ENCODE measurements around the gene FRMPD4.

Gene FRMPD4

GRCh38 chrX:12210971-12211370 is 72.7 kb downstream of the FRMPD4 start:
- DNase-seq (ENCODE audit: low read depth) = peak; percentile 70

DNA sequence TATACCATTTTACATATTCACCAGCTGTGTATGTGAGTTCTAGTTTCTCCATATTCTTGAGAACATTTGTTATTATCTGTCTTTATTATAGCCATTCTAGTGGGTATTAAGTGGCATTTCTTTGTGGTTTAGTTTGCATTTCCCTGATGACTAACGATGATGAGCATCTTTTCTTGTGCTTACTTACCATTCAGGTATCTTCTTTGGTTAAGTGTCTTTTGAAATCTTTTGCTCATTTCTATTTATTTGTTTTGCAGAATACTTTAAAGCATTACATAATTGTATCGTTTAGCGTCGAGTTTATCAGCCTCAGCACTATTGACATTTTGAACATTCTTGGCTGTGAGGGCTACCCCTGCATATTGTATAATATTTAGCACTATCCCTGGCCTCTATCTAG is 85.4 kb downstream of the FRMPD4 start:
- peak; percentile 81 for DNase-seq (ENCODE audit: low read depth)

DNA sequence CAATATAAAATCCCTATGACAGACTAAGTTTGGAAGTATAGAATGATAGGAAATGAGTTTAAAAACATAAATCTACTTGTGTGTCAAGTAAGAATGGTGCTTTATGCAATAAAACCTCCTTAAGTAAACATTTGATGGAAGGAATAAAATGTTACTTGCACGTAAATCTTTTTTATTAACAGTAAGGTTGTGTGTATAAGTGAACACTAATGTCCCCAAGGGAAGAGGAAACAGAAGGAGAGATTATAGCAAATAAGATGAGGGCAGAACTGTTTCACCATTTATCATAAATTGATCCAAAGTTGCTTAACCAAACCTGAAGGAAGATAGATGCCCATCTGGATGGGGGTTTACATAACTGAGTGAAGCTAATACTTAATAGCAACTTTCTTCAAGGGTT is 86.8 kb downstream of the FRMPD4 start:
- DNase-seq (ENCODE audit: low read depth) = no peak

DNA sequence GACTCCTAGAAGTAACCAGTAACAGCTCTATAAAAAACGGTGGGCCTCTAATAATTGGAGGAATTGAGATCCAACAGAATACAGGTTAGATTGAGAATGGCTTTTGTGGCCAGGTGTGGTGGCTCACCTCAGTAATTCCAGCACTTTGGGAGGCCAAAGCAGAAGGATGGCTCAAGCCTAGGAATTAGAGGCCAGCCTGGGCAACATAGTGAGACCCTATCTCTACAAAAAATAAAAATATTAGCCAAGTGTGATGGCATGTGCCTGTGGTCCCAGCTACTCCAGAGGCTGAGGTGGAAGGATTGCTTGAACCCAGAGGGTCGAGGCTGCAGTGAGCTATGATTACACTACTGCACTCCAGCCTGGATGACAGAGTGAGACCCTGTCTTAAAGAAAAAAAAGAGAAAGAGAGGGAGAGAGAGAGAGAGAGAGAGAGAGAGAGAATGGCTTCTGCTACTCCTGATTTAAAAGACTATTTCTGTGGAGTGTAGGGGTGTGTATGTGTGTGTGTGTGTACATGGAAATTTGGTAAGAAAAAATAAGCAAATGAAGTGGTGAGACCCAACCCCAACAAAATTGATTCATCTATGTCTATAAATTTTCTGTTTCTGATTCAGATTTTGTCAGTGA is 89.3 kb downstream of the FRMPD4 start:
- DNase-seq (ENCODE audit: low read depth) = no peak

DNA sequence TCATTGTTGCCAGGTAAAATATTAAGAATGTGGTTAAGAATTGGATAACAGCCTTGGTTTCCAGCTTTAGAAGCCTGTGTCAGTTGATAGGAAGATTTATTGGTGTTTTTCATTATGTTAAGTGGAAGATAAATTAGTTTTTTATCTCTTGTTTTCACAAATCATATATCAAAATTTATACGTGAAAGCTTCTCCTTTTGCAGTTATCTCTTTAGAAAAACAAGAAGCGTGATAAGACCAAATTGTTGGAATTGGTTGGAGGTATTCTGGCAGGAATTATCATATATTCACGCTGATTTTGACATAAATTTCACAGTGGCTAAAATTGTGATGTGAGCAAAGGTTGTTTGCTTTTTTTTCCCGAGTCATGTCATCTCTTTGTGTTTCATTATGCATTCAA is 90.6 kb downstream of the FRMPD4 start:
- DNase-seq (ENCODE audit: low read depth) = no peak

- DNase-seq (ENCODE audit: low read depth) = no peak
Measured at GRCh38 chrX:12229986-12230385, 91.7 kb downstream of the FRMPD4 start.

DNA sequence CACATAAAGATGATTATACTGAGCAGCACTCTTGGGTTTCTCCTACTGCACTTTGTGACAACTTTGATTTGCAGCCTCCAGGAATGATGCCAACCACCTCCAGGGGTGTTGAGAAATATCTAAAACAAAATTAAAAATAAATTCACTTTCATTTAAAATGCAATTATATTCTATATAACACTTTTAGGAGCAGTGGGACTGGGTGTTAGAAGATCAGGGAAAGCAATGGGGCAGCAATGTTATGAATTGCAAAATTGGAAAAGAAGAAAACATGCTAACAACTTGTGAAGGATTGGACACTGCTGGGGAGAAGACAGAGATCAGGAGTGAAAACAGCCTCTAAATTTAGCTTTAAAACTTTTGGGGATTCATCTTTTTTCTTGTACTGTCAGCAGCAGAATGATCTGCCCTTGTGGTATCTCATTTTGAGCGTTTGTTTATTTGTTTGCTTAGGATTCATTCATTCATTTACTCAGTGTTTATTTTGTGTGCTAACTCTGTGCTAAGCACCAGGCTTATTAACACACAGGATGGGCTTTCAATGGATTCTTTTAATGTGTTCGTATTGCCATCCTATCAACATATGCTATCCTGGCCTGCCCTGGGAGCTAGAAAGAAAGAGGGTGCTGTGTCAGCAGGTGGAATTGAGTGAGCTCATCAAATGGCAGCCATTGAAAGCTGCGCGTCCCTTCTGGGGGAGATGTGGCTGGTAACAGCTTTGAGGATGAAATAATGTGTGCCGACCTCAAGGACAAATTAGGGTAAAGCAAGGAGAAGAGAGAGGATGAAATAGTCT is 96.5 kb downstream of the FRMPD4 start:
- DNase-seq (ENCODE audit: low read depth) = no peak

- no peak for DNase-seq (ENCODE audit: low read depth)
Measured at GRCh38 chrX:12236156-12236555, 97.9 kb downstream of the FRMPD4 start.

DNA sequence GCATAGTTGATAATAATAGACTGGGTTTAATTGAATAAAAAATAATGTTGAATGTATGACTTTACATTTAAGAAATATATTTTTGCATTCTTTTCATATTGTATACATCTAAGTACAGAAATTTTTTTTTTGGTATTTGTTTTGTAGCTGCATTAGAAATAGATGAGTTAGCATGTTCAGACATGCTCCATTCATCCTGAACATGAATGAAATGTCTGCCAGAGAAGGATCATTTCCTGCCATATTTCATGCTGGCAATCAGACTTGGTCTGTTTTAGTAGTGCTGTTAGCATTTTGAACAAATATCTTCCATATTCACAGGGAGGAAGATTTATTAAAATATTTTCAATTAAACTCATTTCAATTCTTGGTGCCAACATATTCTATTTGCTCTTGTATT is 98.9 kb downstream of the FRMPD4 start:
- no peak for DNase-seq (ENCODE audit: low read depth)

DNA sequence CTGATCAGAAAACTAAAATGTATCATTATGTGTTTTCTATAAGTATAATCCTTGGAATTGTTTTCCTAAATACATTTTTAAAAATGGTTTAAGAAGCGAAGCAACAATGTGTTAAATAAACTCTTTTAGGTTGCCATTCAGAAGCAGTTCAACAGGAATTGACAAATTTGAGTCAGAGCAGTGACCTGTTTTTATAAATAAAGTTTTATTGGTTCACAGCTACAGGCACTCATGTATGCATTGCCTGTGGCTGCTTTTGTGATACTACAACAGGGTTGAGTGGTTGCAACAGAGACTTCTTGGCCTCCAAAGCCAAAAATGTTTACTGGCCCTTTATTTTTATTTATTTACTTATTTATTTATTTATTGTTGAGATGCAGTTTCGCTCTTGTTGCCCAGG is 99.5 kb downstream of the FRMPD4 start:
- no peak for DNase-seq (ENCODE audit: low read depth)

- no peak for DNase-seq (ENCODE audit: low read depth)
Measured at GRCh38 chrX:12239356-12240082, 101.2 kb downstream of the FRMPD4 start.

- DNase-seq (ENCODE audit: low read depth) = no peak
Measured at GRCh38 chrX:12240491-12240890, 102.2 kb downstream of the FRMPD4 start.

DNA sequence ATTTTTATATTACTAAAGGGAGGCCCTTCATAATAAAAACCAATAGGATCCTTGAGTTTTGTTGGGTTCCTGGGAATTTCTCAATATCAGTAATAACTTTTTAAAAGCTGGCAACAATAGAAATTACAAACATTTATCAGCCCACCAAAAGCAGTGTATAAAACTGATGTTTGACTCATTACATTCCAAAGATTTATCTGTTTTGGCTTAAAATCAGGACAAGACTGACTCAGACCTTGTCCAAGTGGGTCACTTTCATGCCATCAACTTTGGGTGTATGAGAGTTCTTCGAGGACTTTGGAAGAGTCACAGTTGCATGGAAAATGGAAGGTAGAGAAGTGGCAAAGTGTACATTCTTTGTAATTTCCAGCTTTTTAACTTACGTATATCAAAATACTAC is 102.8 kb downstream of the FRMPD4 start:
- peak; percentile 45 for DNase-seq (ENCODE audit: low read depth)

GRCh38 chrX:12245650-12246645 is 107.7 kb downstream of the FRMPD4 start:
- DNase-seq (ENCODE audit: low read depth) = peak; percentile 75

DNA sequence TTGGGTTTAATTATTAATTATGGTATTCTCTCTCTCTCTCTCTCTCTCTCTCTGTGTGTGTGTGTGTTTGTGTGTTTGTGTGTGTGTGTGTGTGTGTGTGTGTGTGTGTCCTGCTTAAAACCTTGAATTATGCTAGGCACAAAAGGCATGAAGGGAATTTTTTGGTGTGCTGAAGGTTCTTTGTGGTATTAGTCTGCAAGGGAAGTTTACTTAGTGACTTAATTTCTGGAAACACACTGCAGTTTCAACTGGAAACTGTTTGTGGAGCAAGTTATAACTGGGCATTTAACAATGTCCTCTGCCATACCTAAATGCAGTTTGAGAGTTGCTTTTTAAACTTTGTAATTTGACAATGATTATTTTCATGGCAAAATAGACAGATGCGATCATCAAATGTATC is 111.7 kb downstream of the FRMPD4 start:
- no peak for DNase-seq (ENCODE audit: low read depth)

- DNase-seq (ENCODE audit: low read depth) = peak; percentile 54
Measured at GRCh38 chrX:12263211-12263610, 124.9 kb downstream of the FRMPD4 start.

DNA sequence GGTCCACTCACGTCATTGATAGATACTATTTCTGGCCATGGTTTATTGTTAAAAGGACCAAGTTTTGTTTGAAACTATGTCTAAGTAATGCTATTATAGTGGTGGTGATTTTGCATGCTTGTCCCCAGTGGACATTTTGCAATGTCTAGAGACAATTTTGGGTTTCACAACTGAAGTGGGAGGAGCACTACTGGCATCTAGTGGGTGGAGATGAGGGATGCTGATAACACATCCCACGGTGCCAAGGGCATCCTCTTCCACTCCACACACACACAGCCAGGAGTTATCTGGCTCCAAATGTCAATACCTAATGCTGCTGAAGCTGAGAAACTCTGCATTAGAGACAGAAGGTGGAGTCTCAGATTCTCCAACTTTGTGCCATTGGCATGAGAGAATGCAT is 131.2 kb downstream of the FRMPD4 start:
- DNase-seq (ENCODE audit: low read depth) = peak; percentile 15

DNA sequence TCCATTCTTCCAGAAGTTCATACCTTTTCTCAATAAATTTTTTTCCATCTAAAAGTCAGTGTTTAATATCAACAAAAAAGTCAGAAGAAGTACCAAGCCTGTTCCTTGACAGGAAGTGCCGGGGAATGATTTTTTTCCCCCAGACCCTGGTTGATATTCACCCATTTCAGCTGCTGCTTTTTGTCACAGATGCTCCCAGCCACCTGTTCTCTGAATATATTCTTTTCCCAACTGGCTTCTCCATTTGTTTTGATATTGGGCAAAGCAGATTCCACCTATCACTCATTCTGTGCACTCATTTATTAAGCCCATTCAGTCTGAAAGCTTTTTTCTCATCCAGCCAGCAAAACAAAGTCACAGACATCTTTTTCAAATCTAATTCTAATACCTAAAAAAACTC is 139.9 kb downstream of the FRMPD4 start:
- DNase-seq (ENCODE audit: low read depth) = no peak

GRCh38 chrX:12282991-12283390 is 144.7 kb downstream of the FRMPD4 start:
- DNase-seq (ENCODE audit: low read depth) = no peak

- DNase-seq (ENCODE audit: low read depth) = peak; percentile 35
Measured at GRCh38 chrX:12292996-12293765, 154.9 kb downstream of the FRMPD4 start.

GRCh38 chrX:12297353-12297752 is 159.1 kb downstream of the FRMPD4 start:
- DNase-seq (ENCODE audit: low read depth) = no peak

Data from ELR (cell line).